CD14-positive monocyte (primary cell): ENCODE results near the gene POLR3K. TPM values are rescaled to one million over a fixed set of nuclear protein-coding genes. Genes with fewer than 3 reads are reported as not detected.

Experiments used
- DNase-seq, 3 donors: peaks; one replicate each; pipeline ENCODE4 v3.0.0-alpha.2; 2011 to 2022
- H2AFZ ChIP-seq: 2 replicates; pipeline ENCODE4 v1.6.0; 2012; ENCODE audit warnings: mild to moderate bottlenecking, low read depth, low read length, inconsistent platforms; ENCODE audit not compliant: insufficient read depth, poor library complexity, severe bottlenecking
- H3K27ac ChIP-seq, 2 donors: 1 replicate in 1 of 2; 2 replicates in 1 of 2; pipeline ENCODE4 v1.5.1; 2012 to 2013; ENCODE audit warnings: low read length in 2 of 2, control low read depth in 1 of 2, inconsistent platforms in 1 of 2, low read depth in 1 of 2, mild to moderate bottlenecking in 1 of 2
- H3K27me3 ChIP-seq, 2 donors: one replicate each; pipeline versions ENCODE4 v1.6.0 to v1.6.1; 2011 to 2013; ENCODE audit warnings: low read length in 2 of 2; ENCODE audit not compliant: control insufficient read depth in 2 of 2, insufficient read depth in 2 of 2
- H3K36me3 ChIP-seq, 2 donors: replicated peaks in 1 of 2; 1 replicate in 1 of 2; 2 replicates in 1 of 2; pipeline versions ENCODE4 v1.5.1 to v1.6.1; 2012 to 2013; ENCODE audit warnings: low read length in 2 of 2, control low read depth in 1 of 2, inconsistent platforms in 1 of 2, mild to moderate bottlenecking in 1 of 2; ENCODE audit not compliant: insufficient read depth in 2 of 2, control insufficient read depth in 1 of 2
- H3K4me1 ChIP-seq, 2 donors: 1 replicate in 1 of 2; 2 replicates in 1 of 2; pipeline versions ENCODE4 v1.5.1 to v1.6.1; 2012 to 2013; ENCODE audit warnings: low read length in 2 of 2, control low read depth in 1 of 2, inconsistent platforms in 1 of 2, mild to moderate bottlenecking in 1 of 2, moderate library complexity in 1 of 2; ENCODE audit not compliant: insufficient read depth in 2 of 2, control insufficient read depth in 1 of 2
- H3K4me2 ChIP-seq: replicated peaks from 2 replicates; pipeline ENCODE3; 2012; ENCODE audit warnings: low read length, moderate library complexity, mild to moderate bottlenecking; ENCODE audit not compliant: poor library complexity, severe bottlenecking; ENCODE audit errors: extremely low read depth
- H3K4me3 ChIP-seq, 3 experiments: fragments of 200-600 bp in 1 of 3; sonication (generic) in 1 of 3; replicated peaks in 1 of 3; 1 replicate in 2 of 3; 2 replicates in 1 of 3; pipeline ENCODE4 v1.5.1; 2011 to 2013; ENCODE audit warnings: low read length in 3 of 3, mild to moderate bottlenecking in 3 of 3, control low read depth in 2 of 3, low read depth in 2 of 3, inconsistent platforms in 1 of 3, moderate library complexity in 1 of 3
- H3K79me2 ChIP-seq: 2 replicates; pipeline ENCODE4 v1.6.0; 2012; ENCODE audit warnings: mild to moderate bottlenecking, control low read depth, inconsistent platforms, low read length, moderate library complexity; ENCODE audit not compliant: insufficient read depth
- H3K9ac ChIP-seq: 2 replicates; pipeline ENCODE4 v1.6.0; 2017; ENCODE audit warnings: low read length, mild to moderate bottlenecking; ENCODE audit not compliant: insufficient read depth, poor library complexity, severe bottlenecking
- H3K9me3 ChIP-seq, 2 donors: replicated peaks in 1 of 2; 1 replicate in 1 of 2; 2 replicates in 1 of 2; pipeline versions ENCODE4 v1.5.1 to v1.6.1; 2012 to 2013; ENCODE audit warnings: low read length in 2 of 2, control low read depth in 1 of 2; ENCODE audit not compliant: control insufficient read depth in 1 of 2, insufficient read depth in 1 of 2
- H4K20me1 ChIP-seq: 2 replicates; pipeline ENCODE4 v1.6.0; 2012; ENCODE audit warnings: mild to moderate bottlenecking, low read length, control low read depth, moderate library complexity; ENCODE audit not compliant: insufficient read depth
- H3K27ac Mint-ChIP-seq, 7 donors: one replicate each; pipeline ENCODE4 v1.8.0; 2020; ENCODE audit warnings: mild to moderate bottlenecking in 7 of 7, mixed read lengths in 7 of 7, moderate library complexity in 6 of 7, inconsistent platforms in 2 of 7
- H3K27me3 Mint-ChIP-seq, 3 donors: one replicate each; pipeline ENCODE4 v1.8.0; 2021 to 2022; ENCODE audit warnings: low read depth in 3 of 3, mild to moderate bottlenecking in 3 of 3, mixed read lengths in 3 of 3, moderate library complexity in 3 of 3, inconsistent platforms in 1 of 3
- H3K36me3 Mint-ChIP-seq, 2 donors: one replicate each; pipeline ENCODE4 v1.8.0; 2020; ENCODE audit warnings: mixed read lengths in 2 of 2, inconsistent platforms in 1 of 2, mild to moderate bottlenecking in 1 of 2
- H3K4me1 Mint-ChIP-seq: one replicate; pipeline ENCODE4 v1.8.0; 2020; ENCODE audit warnings: mild to moderate bottlenecking, mixed read lengths
- H3K4me3 Mint-ChIP-seq, 2 donors: one replicate each; pipeline ENCODE4 v1.8.0; 2020; ENCODE audit warnings: mild to moderate bottlenecking in 2 of 2, mixed read lengths in 2 of 2, moderate library complexity in 1 of 2
- H3K9me3 Mint-ChIP-seq, 7 donors: one replicate each; pipeline ENCODE4 v1.8.0; 2020 to 2022; ENCODE audit warnings: mixed read lengths in 7 of 7, mild to moderate bottlenecking in 6 of 7, moderate library complexity in 6 of 7, inconsistent platforms in 2 of 7
- WGBS: methylation state at CpG from one replicate; pipeline ENCODE4 v1.1.5; 2013; ENCODE audit warnings: missing lambda C conversion rate; ENCODE audit not compliant: insufficient coverage; 5-methylcytosine and 5-hydroxymethylcytosine counted together
- intact Hi-C, 2 donors: fragments of 100-400 bp; cut with micrococcal nuclease; formaldehyde crosslinking; loops; one replicate each; pipeline versions ENCODE4 v1.15.0 to v1.15.1; 2023
- polyA minus RNA-seq: library from RNA; depleted of rRNA, polyadenylated mRNA; stranded (reverse); fragments of >200 nt; gene quantifications from 2 replicates; pipeline ENCODE4 v1.2.3, GENCODE V29; 2012
- polyA plus RNA-seq, 3 donors: library from polyadenylated mRNA; depleted of rRNA in 1 of 3; unstranded in 2 of 3; stranded (reverse) in 1 of 3; fragments of 300-500 nt in 2 of 3; fragments of >200 nt in 1 of 3; fragmentation: Illumina TruSeq in 2 of 3; gene quantifications; 1 replicate in 2 of 3; 2 replicates in 1 of 3; pipeline ENCODE4 v1.2.3, GENCODE V29; 2012 to 2021
- total RNA-seq, 12 experiments: library from RNA in 1 of 12; stranded (reverse) in 1 of 12; fragments of 120-200 nt in 1 of 12; gene quantifications; one replicate each; pipeline ENCODE4 v1.2.4 and lab custom pipeline; 2013 to 2026; ENCODE audit warnings: mixed read lengths in 6 of 12, inconsistent platforms in 1 of 12
- TF ChIP-seq, protein P1 (sequence below): fragments of 200-600 bp; IDR thresholded peaks from one replicate; pipeline ENCODE4 v1.8.0; 2022; ENCODE audit warnings: antibody characterized with exemption, mild to moderate bottlenecking

Gene POLR3K
- 2.5 TPM for total RNA-seq (2013)
- polyA plus RNA-seq, result 10 to 100 TPM in 2 of 3 donors, 1 to 10 TPM in 1; 9.9 to 20.8 (median 18.7) TPM
- 2.5 and 4.4 TPM in 2 replicates for polyA minus RNA-seq
- 0.25 to 2.3 (median 0.98) reads per million in 11 experiments for total RNA-seq (lab: John Stamatoyannopoulos, UW)

DNA sequence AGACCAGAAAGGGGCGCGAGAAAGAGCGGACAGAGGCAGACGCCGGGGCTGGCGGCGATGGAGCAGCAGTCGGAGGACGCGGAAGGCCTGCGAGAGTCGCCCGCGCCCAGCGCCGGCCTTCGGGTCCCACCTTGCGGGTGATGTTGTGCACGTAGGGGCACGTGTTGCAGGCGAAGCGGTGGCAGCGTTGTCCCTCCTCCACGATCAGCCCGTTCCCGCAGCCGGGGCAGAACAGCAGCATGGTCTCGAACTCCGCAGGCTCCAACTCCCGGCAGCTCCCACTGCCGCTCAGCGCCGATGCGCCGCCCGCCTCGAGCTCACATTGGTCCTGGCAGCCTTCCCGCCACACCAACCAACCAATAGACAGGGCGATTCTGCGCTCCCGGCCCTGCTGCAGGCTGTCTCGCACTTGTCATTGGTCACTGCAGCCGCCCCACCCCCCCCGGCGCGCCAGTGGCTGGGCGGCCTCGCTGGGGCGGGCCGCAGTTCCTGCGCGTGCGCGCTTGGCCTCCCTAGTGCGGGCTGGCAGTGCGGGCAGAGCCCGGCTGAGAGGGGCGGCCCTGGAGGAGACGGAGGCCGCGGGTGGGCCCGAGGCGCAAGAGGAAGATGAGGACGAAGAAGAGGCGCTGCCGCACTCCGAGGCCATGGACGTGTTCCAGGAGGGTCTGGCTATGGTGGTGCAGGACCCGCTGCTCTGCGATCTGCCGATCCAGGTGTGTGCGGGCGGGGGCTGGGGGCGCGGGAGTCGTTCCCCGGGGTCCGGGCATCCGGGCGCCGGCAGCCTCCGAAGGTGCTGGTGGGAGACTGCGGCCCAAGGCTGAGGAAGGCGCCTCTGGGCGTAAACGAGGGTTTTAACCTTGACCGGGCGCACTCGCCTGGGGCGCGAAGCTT, at the start of gene POLR3K, which contains the start of gene SNRNP25:
Gene POLR3K (minus strand): TSS at position 263 of the 891 bp plus-strand sequence. CDS start 22 bp downstream, at position 241.
Gene SNRNP25 (plus strand): TSS at position 483 of the 891 bp plus-strand sequence. CDS start 189 bp downstream, at position 672.
- H2AFZ ChIP-seq, result peak within 1 kb of the TSS; percentile 100
- peaks cover 11 to 20% of the 10 kb centered on the region in 2 donors for H3K4me1 ChIP-seq
- intact Hi-C loops, result loop anchor here in 1 of 2 donors (2.0 kb wide), 1 partner anchor 25 kb away; the partner anchor contains the start of gene MPG
- Mint-ChIP-seq H3K4me1 (peaks cover 33% of the 10 kb centered on the region), H3K9me3 (peaks cover 0 to 2% (median 0%) of the 10 kb centered on the region in 7 donors), H3K4me3 (peak within 1 kb of the TSS; percentile 99), H3K27ac (peak within 1 kb of the TSS; percentile 71 to 95 (median 87)), H3K27me3 (peaks cover 0 to 2% (median 0%) of the 10 kb centered on the region in 3 donors), H3K36me3 (peaks cover 40 to 52% of the 10 kb centered on the region in 2 donors)
- H3K9ac ChIP-seq, result peak within 1 kb of the TSS; percentile 83
- H3K79me2 ChIP-seq, result peaks cover 53% of the 10 kb centered on the region
- under 1% methylated on average over 89 of the region's 91 CpGs for WGBS
- TF ChIP-seq, protein P1, sequence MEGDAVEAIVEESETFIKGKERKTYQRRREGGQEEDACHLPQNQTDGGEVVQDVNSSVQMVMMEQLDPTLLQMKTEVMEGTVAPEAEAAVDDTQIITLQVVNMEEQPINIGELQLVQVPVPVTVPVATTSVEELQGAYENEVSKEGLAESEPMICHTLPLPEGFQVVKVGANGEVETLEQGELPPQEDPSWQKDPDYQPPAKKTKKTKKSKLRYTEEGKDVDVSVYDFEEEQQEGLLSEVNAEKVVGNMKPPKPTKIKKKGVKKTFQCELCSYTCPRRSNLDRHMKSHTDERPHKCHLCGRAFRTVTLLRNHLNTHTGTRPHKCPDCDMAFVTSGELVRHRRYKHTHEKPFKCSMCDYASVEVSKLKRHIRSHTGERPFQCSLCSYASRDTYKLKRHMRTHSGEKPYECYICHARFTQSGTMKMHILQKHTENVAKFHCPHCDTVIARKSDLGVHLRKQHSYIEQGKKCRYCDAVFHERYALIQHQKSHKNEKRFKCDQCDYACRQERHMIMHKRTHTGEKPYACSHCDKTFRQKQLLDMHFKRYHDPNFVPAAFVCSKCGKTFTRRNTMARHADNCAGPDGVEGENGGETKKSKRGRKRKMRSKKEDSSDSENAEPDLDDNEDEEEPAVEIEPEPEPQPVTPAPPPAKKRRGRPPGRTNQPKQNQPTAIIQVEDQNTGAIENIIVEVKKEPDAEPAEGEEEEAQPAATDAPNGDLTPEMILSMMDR, result no peak
- peak within 1 kb of the TSS; percentile 91 for H3K4me2 ChIP-seq
- no peaks in the 10 kb centered on the region for H3K9me3 ChIP-seq
- DNase-seq, result peak; percentile 94 to 98 (median 96)
- peaks cover 11% of the 10 kb centered on the region for H4K20me1 ChIP-seq
- H3K36me3 ChIP-seq, result peaks cover 14 to 39% of the 10 kb centered on the region in 2 donors
- H3K4me3 ChIP-seq, result peak within 1 kb of the TSS; percentile 77 to 97 (median 87)
- no peaks in the 10 kb centered on the region for H3K27me3 ChIP-seq
- peak within 1 kb of the TSS; percentile 42 to 78 for H3K27ac ChIP-seq

DNA sequence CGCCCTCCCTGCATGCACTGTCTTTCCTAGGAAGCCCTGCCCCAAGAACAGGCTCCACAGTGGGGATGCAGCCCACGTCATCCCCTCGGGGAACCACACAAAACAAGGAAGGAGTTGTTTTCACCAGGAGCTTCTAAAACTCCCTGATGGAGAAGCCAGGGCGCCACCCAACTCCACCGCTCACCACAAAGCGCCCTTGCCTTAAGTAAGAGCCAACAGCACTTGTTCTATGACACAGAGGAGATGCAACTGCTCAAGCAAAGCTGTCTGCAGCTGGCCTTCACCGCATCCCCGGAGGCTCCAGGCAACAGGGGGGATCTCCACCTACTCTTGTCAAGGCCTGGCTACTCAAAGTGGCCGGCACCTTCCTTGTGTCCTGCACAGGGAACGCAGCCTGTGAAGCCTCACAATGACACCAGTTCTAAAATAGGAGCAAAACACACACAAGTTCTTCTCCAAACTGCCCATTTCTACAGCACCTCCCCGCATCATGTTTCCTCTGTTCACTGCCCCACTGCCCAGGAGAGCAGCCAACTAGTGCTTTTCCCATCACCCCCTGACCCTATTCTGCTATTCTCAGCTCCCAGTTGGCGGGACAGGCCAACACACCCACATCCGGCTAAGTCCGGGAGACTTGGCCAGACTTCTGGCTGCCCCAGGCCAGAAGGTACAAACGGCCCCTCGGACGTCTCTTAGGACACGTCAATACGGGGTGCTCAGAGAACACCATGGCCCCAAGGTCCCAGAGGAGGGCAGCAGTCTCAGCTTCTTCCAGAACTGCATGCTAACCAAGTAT, 48.9 kb upstream of the POLR3K start:
- Histone ChIP-seq H3K4me1 (no peaks in the 10 kb centered on the region), H3K79me2 (no peaks in the 10 kb centered on the region), H3K36me3 (peaks cover 4 to 19% of the 10 kb centered on the region in 2 donors), H3K9me3 (no peaks in the 10 kb centered on the region), H4K20me1 (no peaks in the 10 kb centered on the region), H3K4me3 (no peak overlapping the region), H2AFZ (no peak overlapping the region), H3K27me3 (no peaks in the 10 kb centered on the region), H3K4me2 (no peak overlapping the region), H3K9ac (no peak overlapping the region), H3K27ac (no peak overlapping the region)
- Mint-ChIP-seq H3K4me1 (peaks cover 4% of the 10 kb centered on the region), H3K9me3 (peaks cover 0 to 2% (median 0%) of the 10 kb centered on the region in 7 donors), H3K4me3 (no peak overlapping the region), H3K36me3 (peaks cover 45 to 56% of the 10 kb centered on the region in 2 donors), H3K27me3 (peaks cover 0 to 5% (median 0%) of the 10 kb centered on the region in 3 donors), H3K27ac (peak overlapping the region in 1 of 7 donors; percentile 1)
- intact Hi-C loops, result no loop called here
- TF ChIP-seq, protein P1, result no peak
- DNase-seq, result no peak
- WGBS, result 95% methylated on average over 17 of the region's 19 CpGs
